ENCODE measurements around the gene C1QTNF2.
A peak's percentile ranks its signal among the peaks of the same experiment; 100 is the strongest.

C1QTNF2 gene, protein sequence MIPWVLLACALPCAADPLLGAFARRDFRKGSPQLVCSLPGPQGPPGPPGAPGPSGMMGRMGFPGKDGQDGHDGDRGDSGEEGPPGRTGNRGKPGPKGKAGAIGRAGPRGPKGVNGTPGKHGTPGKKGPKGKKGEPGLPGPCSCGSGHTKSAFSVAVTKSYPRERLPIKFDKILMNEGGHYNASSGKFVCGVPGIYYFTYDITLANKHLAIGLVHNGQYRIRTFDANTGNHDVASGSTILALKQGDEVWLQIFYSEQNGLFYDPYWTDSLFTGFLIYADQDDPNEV

DNA sequence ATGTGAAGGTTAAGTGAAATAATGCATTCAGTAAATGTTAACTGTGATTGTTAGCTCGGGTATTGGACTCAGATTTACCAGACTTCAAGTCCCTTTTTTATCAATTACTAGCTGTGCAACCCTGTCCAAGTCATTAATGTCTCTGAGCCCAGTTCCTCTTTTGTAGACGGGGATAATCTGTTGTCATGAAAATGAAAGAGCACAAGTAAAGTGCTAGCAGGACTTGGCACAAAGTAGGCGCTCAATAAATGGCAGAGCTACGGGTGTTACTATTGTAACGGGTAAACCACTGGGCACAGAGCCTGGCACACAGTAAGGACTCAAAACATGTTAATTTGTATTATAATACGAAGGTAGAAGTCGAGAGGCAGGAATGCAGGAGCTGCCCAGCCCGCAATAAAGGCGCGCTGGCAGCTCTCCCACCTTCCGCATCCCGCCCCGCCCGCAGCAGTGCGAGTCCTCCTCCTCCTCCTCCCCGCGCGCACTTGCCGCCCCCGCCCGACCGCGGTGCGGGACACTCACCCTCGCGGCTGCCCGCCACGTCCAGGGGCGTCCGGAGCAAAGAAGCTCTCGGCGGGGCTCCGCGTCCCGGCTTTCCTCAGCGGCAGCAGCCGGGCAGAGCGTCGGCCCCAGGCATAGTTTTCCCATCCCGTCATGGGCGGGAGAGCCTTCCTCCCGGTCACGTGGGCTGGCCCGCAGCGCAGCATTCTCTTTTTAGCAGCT is at the start of gene C1QTNF2:
Gene C1QTNF2 (minus strand): TSS at position 637 of the 723 bp plus-strand sequence. CDS start 15,615 bp downstream, outside the sequence.
- peaks cover 7% of the 10 kb centered on the region for H3K4me1 ChIP-seq (ENCODE audit: insufficient read depth, low read length)
- H2AFZ ChIP-seq (ENCODE audit: low read depth, low read length), result peak within 1 kb of the TSS; percentile 54
- peaks cover 12% of the 10 kb centered on the region for H3K27me3 ChIP-seq (ENCODE audit: insufficient read depth, low read length)
- no peaks in the 10 kb centered on the region for H3K36me3 ChIP-seq (ENCODE audit: insufficient read depth, low read length)
- H3K4me3 ChIP-seq (ENCODE audit: low read length), result peak within 1 kb of the TSS; percentile 30
- no peaks in the 10 kb centered on the region for H3K9me3 ChIP-seq (ENCODE audit: low read length)

DNA sequence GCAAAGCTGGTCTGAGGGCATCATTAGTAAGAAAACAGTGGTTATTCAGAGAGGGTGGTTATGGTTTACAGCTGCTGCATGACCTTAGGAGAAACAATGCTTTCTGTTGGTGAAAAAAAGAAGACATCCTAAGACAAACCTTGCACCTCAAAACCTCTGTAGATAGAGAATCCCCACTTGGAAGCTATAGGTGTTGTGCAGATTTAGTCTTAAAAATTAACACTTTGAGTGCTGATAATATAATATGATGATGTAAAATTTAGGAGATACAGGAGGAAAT is 49.8 kb upstream of the C1QTNF2 start:
- no peak overlapping the region for H3K4me3 ChIP-seq (ENCODE audit: low read length)
- no peaks in the 10 kb centered on the region for H3K9me3 ChIP-seq (ENCODE audit: low read length)
- no peak overlapping the region for H2AFZ ChIP-seq (ENCODE audit: low read depth, low read length)
- peaks cover 22% of the 10 kb centered on the region for H3K36me3 ChIP-seq (ENCODE audit: insufficient read depth, low read length)
- H3K27me3 ChIP-seq (ENCODE audit: insufficient read depth, low read length), result no peaks in the 10 kb centered on the region
- H3K4me1 ChIP-seq (ENCODE audit: insufficient read depth, low read length), result peaks cover 50% of the 10 kb centered on the region

DNA sequence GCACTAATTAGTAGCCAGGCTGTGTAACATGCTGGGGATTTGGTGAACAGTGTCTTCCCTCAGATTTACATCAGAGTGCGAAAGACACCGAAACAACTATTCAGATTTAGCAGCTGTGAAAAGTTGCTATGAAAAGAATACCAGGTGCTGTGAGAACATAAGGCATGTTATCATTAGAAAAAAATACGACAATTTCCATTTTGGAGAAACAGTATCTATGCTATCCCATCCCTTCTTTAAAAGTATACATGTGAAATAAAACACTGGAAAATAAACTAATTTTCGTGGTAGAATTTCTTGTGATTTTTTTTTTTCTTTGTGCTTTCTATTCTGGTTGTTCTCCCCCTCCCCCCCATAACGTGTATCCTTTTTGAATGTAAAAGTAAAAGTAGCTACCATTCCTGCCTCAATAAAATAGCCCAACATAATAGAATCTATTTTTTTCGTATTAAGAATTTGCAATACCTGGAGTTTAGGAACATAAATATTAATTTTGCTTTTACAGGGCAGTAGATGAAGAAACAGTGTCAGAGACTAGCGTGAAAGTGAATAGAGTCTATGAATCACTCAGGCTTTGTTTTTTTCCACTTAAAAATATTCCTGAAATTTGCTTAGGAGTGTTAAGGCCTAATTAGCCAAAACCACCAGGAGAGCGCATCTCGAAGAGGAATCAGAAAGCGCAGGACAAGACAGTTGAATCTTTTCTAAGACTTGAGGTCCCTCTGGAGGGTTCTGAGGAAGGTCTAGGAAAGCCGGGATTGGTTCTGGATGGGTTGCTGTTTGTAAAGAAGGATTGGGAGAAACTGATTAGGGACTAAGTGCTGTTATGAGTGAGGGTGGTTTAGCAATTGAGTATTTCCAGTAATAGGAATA is 49.3 kb upstream of the C1QTNF2 start:
- Histone ChIP-seq H3K4me1 (ENCODE audit: insufficient read depth, low read length) (peaks cover 45% of the 10 kb centered on the region), H2AFZ (ENCODE audit: low read depth, low read length) (peak overlapping the region; percentile 25), H3K36me3 (ENCODE audit: insufficient read depth, low read length) (peaks cover 22% of the 10 kb centered on the region), H3K4me3 (ENCODE audit: low read length) (peak overlapping the region; percentile 86), H3K9me3 (ENCODE audit: low read length) (no peaks in the 10 kb centered on the region), H3K27me3 (ENCODE audit: insufficient read depth, low read length) (no peaks in the 10 kb centered on the region)

DNA sequence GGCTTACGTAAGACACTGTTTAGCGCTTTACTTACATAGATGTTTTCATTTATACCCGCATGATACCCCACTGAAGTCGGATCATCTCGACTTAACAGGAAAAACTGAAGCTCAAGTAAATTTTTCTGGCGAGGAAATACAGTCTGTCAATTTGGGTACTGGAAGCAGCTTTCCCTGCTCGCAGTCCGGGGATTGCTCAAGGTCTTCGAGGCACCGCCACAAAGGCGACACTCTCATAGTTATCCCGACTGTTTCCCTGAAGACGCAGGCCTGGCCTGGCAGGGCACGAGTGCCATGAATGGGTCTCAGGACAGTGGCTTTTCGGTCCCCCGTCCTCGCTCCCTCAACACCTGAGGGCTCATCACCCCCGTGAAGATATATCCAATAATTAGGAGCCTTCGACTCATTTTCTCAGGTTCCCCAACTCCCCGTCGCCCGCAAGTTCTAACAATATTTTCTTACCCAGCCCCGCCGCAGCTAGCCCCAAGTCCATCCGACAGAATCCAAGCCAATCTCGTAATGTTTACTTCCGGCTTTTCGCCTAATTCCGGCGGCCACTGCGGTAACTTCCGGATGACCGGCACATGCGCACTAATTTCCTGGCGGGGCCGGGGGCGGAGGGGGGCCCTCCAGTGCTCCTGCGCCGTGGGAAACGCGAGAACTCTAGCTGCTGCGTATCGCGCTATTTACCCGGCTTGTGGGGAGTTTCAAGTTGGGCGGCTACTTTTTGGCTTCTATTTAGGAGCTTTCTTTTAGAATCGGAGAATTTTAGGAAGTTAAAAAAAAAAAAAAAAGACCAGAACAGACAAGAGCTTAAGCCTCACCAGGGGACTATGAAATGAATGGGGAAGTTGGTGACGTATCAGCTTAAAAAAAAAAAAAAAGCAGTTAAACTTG is 48.4 kb upstream of the C1QTNF2 start, which contains the start of gene SLU7:
Gene SLU7 (minus strand): TSS at position 521 of the 897 bp plus-strand sequence. CDS start 3,787 bp downstream, outside the sequence.
- Histone ChIP-seq H2AFZ (ENCODE audit: low read depth, low read length) (peak within 1 kb of the TSS; percentile 25), H3K27me3 (ENCODE audit: insufficient read depth, low read length) (no peaks in the 10 kb centered on the region), H3K9me3 (ENCODE audit: low read length) (no peaks in the 10 kb centered on the region), H3K4me3 (ENCODE audit: low read length) (peak within 1 kb of the TSS; percentile 86), H3K4me1 (ENCODE audit: insufficient read depth, low read length) (peaks cover 36% of the 10 kb centered on the region), H3K36me3 (ENCODE audit: insufficient read depth, low read length) (peaks cover 22% of the 10 kb centered on the region)

DNA sequence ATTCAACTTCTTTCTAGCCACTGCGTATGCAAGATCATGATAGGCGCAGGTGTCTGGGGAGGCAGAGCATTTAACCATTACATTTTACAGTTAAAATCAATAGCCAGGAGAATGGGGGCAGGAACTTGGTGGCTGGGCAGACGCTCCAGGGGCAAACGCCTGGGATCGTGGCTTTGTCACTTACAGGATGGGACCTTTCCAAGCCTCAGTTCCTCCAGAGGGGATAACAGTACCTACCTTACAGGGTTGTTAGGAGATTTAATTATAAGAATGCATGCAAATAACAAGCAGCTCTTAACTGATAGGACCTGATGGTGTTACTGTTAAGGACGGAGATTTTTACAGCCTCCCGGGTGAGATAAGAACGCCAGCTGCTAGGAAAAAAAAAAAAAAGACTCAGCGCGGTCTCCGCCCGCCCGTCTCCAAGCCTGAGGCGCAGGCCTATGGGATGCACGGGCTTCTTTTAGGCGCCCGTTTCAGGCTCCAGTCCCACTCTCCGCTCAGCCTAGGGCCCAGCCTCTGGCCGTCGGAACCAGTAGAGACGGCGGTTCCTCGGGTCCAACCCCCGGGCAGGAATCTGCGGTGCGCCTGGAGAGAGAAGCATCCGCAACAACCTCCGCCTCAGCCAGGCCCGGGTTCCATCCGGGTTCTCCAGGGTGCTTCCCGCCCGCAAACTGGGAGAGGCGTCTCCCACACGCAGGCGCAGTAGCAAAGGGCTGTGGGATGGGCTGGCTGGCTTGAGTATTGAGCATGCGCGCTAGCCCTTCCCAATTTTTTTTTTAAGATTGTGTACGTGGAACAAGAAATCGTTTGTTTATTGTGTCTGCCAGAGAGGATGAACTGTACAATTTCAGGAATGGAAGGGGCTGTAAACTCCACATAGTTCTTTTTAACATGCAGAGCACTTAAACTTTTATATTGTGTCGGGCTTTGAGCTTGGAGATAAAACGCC is 29.3 kb upstream of the C1QTNF2 start, which contains the start of gene FAM200C:
Gene FAM200C (minus strand): TSS at position 653 of the 952 bp plus-strand sequence. CDS start 4,564 bp downstream, outside the sequence.
- Histone ChIP-seq H3K4me3 (ENCODE audit: low read length) (peak within 1 kb of the TSS; percentile 81), H3K36me3 (ENCODE audit: insufficient read depth, low read length) (peaks cover 41% of the 10 kb centered on the region)

DNA sequence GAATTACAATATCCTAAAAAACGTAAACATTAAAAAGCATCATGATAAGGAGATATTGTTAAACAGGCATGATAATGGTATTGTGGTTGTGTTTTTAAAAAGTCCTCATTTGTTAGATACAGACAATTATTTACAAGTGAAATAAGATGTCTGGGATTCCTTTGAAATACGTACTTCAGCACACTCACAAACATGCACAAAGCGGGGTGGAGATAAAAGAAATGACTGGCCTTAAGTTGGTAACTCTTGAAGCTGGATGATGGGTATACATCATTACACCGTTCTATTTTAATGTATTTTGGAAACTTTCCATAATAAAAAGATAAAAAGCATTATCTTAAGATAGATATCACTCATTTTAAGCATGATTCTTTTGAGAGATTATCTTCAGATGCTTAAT is 28.4 kb upstream of the C1QTNF2 start:
- Histone ChIP-seq H3K9me3 (ENCODE audit: low read length) (no peaks in the 10 kb centered on the region), H3K4me1 (ENCODE audit: insufficient read depth, low read length) (peaks cover 20% of the 10 kb centered on the region), H3K36me3 (ENCODE audit: insufficient read depth, low read length) (peaks cover 39% of the 10 kb centered on the region)

More for the DNA sequence above, 29.3 kb upstream of the C1QTNF2 start, which contains the start of gene FAM200C:
- no peaks in the 10 kb centered on the region for H3K27me3 ChIP-seq (ENCODE audit: insufficient read depth, low read length)
- H3K9me3 ChIP-seq (ENCODE audit: low read length), result no peaks in the 10 kb centered on the region
- peaks cover 20% of the 10 kb centered on the region for H3K4me1 ChIP-seq (ENCODE audit: insufficient read depth, low read length)
- peak within 1 kb of the TSS; percentile 66 for H2AFZ ChIP-seq (ENCODE audit: low read depth, low read length)

DNA sequence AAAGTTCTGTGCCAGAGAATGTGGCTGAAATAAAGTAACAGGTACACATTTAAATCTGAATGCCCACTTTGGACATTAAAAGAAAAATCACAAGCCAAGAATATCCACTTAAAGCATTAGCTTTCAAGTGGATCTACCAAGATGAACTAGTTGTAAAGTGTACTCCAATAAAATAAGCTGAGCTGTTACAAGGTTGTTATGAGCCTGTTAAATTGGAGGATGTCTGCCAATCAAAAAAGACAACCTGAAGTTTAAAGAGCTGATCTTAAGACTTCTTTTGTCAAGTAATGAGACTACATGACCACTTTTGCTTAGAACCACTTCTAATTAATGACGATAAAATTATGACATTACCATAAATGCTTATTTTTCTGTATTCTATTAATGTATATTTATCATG is 27.1 kb upstream of the C1QTNF2 start:
- Histone ChIP-seq H3K27me3 (ENCODE audit: insufficient read depth, low read length) (no peaks in the 10 kb centered on the region), H3K4me1 (ENCODE audit: insufficient read depth, low read length) (peaks cover 20% of the 10 kb centered on the region), H3K4me3 (ENCODE audit: low read length) (no peak overlapping the region), H3K9me3 (ENCODE audit: low read length) (no peaks in the 10 kb centered on the region), H3K36me3 (ENCODE audit: insufficient read depth, low read length) (peaks cover 31% of the 10 kb centered on the region), H2AFZ (ENCODE audit: low read depth, low read length) (no peak overlapping the region)

More for the DNA sequence above, 28.4 kb upstream of the C1QTNF2 start:
- Histone ChIP-seq H2AFZ (ENCODE audit: low read depth, low read length) (no peak overlapping the region), H3K27me3 (ENCODE audit: insufficient read depth, low read length) (no peaks in the 10 kb centered on the region), H3K4me3 (ENCODE audit: low read length) (peak overlapping the region; percentile 81)

DNA sequence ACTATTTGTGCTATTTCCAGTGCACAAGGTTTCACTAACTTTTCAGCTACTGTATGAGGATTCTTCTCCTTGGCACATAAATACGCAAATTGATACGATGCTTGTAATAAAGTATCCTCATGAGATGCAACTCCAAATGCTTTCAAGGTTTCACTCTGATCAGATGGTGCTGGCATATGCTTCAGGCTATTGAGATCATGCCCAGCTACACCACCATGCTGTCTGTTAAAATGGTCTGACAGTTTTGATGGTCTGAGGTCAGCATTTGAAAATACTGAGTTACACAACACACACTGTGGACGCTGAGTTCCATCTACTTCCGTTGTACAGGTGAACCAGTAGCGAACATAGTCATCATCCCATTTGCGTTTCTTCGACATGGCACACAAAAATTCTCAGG is 24.7 kb upstream of the C1QTNF2 start:
- Histone ChIP-seq H2AFZ (ENCODE audit: low read depth, low read length) (no peak overlapping the region), H3K4me3 (ENCODE audit: low read length) (no peak overlapping the region), H3K9me3 (ENCODE audit: low read length) (no peaks in the 10 kb centered on the region), H3K27me3 (ENCODE audit: insufficient read depth, low read length) (no peaks in the 10 kb centered on the region), H3K36me3 (ENCODE audit: insufficient read depth, low read length) (peaks cover 20% of the 10 kb centered on the region), H3K4me1 (ENCODE audit: insufficient read depth, low read length) (peaks cover 14% of the 10 kb centered on the region)

DNA sequence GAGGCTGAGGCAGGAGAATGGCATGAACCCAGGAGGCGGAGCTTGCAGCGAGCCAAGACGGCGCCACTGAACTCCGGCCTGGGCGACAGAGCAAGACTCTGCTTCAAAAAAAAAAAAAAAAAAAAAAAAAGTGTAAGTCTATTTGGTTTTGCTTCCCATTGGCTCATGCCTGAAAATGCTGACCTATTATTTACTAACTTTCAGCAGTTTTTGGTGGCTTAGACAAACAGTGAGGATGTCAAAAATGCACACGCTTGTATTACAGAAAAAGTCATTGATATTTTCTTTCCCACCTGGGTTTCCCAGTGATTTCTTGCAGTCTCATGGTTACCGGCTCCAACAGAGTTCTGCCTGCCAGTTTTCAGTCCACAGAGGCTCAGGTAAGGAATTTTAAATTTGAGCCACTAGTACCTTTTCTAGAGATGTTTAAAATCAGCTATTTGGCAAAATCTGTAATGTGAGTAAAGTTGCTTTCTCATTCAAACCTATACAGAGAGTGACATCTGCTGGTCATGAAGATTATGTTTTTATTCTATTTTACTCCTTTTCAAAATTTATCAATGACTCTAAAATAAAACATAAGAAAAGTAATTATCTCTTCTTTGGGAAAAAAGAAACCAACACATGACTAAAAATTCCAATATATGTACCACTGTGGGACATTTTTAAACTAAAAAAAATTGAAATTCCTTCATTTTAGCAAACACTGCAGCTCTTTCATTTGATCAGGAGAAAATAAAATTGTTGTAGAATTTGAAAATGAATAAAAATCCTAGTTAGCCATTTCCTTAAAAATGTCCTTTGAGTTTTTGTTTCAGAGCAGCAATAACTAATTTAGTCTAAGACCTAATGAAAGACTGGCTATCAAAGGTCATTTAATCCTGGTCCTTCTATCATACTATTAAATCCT is 20.6 kb upstream of the C1QTNF2 start:
- Histone ChIP-seq H3K4me3 (ENCODE audit: low read length) (no peak overlapping the region), H2AFZ (ENCODE audit: low read depth, low read length) (no peak overlapping the region), H3K27me3 (ENCODE audit: insufficient read depth, low read length) (no peaks in the 10 kb centered on the region), H3K36me3 (ENCODE audit: insufficient read depth, low read length) (peaks cover 20% of the 10 kb centered on the region), H3K4me1 (ENCODE audit: insufficient read depth, low read length) (no peaks in the 10 kb centered on the region), H3K9me3 (ENCODE audit: low read length) (peaks cover 9% of the 10 kb centered on the region)

DNA sequence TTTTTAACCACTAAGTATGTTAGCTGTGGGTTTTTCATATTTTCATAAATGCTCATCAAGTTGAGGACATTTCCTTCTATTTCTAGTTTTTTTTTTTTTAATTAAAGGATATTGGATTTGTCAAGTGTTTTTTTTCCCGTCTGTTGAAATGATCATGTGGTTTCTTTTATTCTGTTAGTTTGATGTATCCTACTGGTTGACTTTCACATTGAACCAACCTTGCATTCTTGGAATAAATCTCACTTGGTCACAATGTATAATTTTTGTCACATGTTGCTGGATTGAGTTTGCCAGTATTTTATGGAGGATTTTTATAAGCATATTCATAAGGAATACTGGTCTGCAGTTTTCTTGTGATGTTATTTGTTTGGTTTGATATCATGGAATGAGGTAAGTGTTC is 17.0 kb upstream of the C1QTNF2 start:
- H3K36me3 ChIP-seq (ENCODE audit: insufficient read depth, low read length), result peaks cover 2% of the 10 kb centered on the region
- no peaks in the 10 kb centered on the region for H3K4me1 ChIP-seq (ENCODE audit: insufficient read depth, low read length)
- no peak overlapping the region for H3K4me3 ChIP-seq (ENCODE audit: low read length)
- H3K27me3 ChIP-seq (ENCODE audit: insufficient read depth, low read length), result no peaks in the 10 kb centered on the region
- H3K9me3 ChIP-seq (ENCODE audit: low read length), result peaks cover 9% of the 10 kb centered on the region
- no peak overlapping the region for H2AFZ ChIP-seq (ENCODE audit: low read depth, low read length)

DNA sequence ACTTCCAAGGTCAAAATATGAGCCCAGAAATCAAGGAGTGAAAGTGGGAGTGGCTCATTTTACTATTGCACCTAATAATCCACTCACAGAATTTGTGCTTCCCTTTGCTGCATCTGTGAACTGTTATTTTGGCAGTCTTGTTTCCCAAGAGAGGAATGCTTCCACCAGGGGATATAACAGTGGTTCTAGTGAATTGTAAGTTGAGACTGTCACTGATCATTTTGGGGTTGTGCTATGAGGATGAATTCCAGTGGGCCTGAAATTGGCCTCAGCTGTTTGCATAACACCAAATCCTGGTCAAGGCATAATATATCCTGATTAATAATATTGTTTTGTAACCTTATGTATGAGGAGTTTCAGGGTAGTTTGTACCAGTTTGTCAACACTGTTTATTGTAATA is 15.1 kb upstream of the C1QTNF2 start:
- Histone ChIP-seq H3K9me3 (ENCODE audit: low read length) (peaks cover 9% of the 10 kb centered on the region), H3K36me3 (ENCODE audit: insufficient read depth, low read length) (peaks cover 2% of the 10 kb centered on the region), H3K4me3 (ENCODE audit: low read length) (no peak overlapping the region), H2AFZ (ENCODE audit: low read depth, low read length) (no peak overlapping the region), H3K4me1 (ENCODE audit: insufficient read depth, low read length) (no peaks in the 10 kb centered on the region), H3K27me3 (ENCODE audit: insufficient read depth, low read length) (no peaks in the 10 kb centered on the region)
